Thymus (tissue), 2 donors: ENCODE measurements around the gene DOCK9. TPM values are rescaled to one million over a fixed set of nuclear protein-coding genes. Genes with fewer than 3 reads are reported as not detected.

Experiments used
- polyA plus RNA-seq: library from polyadenylated mRNA; stranded (reverse); fragments of 200-250 nt; gene quantifications from one replicate; pipeline ENCODE4 v1.2.3, GENCODE V29; 2013
- total RNA-seq: library from RNA; stranded (reverse); fragments of 120-200 nt; gene quantifications from one replicate; pipeline ENCODE4 v1.2.4, GENCODE V29; 2013
- donor health status: healthy.

DOCK9 gene
- total and polyA plus RNA-seq, 2 donors = 34.0 to 37.9 TPM

Other genes with a start within 250 kb of the DOCK9 start
- 0.80 TPM for gene SLC15A1, start 225.4 kb downstream of the DOCK9 start, total RNA-seq
- gene SLC15A1, start 225.4 kb downstream of the DOCK9 start, polyA plus RNA-seq = 1.2 TPM
- gene UBAC2, start 222.8 kb upstream of the DOCK9 start, total RNA-seq = 42.8 TPM
- gene UBAC2, start 222.8 kb upstream of the DOCK9 start, polyA plus RNA-seq = 69.1 TPM